ENCODE measurements around the gene RUFY1.

Gene RUFY1

DNA sequence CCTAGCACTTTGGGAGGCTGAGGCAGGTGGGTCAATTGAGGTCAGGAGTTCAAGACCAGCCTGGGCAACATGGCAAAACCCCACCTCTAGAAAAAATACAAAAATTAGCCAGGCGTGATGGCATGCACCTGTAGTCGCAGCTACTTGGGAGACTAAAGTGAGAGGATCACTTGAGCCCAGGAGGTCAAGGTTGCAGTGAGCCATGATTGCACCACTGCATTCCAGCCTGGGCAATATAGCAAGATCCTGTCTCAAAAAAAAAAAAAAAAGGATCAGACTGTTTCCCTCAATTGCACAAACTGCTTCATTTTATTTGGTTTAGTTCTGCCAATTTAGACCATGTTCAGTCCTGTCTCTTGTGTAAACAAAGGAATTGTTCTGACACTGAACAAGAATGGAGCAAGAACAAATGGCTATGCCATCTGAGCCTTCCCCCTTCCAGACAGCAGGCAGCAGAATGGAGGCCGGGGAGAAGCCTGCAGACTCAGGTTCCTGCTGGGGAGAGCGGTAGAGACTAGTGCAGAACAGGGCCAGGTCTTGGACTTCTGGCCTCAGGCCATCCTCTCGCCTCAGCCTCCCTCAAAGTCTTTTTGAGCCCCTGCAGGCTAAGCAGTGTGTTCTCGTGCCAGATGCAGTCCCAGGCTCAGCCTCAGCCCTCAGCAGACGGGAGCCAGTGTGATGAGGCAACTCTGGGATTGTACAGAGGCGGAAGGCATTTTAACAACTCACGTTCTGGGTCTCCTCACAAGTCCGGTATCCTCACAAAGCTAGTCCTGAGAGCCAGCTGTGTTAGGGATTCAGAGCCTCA, 54.9 kb downstream of the RUFY1 start:
- no peak for DNase-seq (ENCODE audit: low read depth)

DNA sequence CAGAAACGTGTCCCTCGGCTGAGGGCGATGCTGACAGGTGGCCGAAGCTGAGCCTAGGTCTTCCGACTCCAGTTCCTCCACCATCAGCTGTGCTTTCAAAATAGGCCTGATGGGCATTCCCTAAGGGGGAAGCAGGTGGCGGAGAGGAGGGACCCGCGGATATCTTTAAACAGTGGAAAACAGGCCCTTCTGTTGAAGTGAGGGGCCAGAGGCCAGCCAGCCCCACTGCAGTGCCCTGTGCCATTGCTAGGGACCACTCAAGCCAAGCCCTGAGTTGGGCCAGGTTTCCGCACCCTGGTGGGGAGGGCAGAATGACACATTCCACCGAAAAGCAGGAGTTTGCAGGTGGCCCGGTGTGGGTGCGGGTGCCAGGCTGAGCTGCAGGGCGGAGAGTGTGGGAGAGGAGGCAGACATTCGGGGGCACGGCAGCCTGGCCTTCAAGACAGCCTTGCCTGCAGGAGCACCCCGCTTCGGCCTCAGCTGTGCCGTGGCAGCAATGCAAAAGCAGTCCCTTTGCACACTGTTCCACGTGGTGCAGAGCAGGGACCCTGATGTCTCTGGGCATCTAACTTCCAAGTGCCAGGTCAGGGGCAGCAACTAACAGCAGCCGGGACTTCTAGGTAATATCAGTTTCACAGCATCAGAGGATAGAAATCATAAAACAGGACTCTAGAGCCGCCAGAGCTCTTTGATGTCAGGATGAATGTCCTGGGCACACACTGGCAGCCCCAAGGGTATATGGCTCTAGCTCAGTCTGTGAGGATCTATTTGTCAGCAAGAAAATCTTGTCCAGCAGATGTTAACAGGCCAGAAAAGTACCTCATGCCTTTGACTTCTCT, 55.9 kb downstream of the RUFY1 start:
- no peak for DNase-seq (ENCODE audit: low read depth)

DNA sequence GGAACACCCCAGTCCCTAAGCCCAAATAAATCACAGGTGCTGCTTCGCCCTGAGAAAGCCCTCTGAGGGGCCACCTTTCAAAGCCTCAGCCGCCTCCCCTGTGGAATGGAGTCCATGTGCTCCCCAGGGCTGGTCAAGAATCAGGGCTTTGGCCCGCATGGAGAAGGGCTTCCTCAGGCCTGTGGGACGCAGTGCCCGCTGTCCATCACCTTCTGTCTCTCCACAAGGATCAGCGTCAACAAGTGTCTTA, 56.5 kb downstream of the RUFY1 start:
- no peak for DNase-seq (ENCODE audit: low read depth)

DNA sequence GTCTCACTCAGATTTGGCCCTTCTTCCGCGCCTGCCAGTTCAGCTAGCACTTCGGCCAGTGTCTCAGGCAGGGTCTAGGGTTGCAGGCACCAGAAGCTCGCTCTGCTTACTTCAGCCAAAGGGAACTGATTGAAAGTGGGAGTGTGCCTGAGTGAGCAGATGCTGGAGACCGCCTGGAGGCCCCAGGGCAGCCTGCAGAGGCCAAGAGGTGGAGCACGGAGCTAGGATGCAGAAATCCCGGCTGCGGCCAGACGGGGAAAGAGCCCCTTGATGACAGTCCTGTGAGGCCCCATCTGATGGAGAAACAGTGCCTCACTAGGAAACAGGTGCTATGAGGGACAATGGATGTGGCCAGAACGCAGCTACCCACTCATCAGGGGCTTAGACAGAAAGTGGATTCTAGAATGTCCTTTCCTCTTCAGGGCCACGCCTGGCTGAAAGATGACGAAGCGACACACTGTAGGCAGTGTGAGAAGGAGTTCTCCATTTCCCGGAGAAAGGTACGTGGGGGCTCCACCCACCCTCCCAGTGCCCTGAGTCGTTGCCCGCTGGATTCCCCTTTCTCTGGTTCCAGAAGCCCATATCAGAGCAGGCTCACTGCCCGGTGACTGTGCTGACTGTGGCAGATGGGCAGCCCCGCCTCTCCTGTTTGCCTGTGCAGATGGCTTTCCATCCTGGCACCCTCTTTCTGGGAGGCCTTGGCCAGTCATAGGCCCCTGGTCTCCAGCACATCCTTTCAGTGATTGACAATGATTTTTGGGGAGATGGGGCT, 57.0 kb downstream of the RUFY1 start:
- no peak for DNase-seq (ENCODE audit: low read depth)

DNA sequence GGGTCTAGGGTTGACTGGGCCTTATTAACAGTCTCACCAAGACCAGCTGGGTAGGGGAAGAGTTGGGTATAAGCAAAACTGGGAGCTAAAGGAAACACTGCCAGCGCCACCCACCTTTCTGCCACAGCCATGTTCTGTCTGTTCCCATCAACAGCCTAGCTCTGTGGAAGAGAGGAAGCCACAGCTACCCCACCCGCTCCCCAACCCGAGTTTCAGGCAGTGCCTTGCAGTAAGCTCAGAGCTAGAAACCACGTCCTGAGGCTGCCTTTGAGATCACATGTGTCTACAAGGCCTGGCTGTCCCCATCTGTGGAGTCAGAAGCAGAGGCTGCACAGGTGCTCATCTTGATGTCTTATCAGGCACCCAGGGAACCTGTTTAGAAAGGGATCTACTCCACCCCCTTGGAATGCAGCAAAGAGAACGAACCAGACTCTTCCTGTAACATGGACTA, 57.8 kb downstream of the RUFY1 start:
- no peak for DNase-seq (ENCODE audit: low read depth)

DNA sequence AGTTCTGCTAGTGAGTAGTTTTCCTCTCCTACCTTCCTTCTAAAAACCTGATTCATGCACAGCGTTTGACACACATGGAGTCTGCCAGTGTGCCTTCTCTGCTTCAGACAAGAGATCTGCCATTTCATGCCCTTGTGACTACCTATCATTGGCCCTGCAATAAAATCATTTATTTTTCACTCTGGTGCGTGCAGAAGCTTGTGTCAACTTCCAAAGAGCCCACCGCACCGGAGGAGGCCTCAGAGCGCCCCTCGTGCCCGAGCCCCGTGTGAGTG, 59.4 kb downstream of the RUFY1 start:
- no peak for DNase-seq (ENCODE audit: low read depth)

DNA sequence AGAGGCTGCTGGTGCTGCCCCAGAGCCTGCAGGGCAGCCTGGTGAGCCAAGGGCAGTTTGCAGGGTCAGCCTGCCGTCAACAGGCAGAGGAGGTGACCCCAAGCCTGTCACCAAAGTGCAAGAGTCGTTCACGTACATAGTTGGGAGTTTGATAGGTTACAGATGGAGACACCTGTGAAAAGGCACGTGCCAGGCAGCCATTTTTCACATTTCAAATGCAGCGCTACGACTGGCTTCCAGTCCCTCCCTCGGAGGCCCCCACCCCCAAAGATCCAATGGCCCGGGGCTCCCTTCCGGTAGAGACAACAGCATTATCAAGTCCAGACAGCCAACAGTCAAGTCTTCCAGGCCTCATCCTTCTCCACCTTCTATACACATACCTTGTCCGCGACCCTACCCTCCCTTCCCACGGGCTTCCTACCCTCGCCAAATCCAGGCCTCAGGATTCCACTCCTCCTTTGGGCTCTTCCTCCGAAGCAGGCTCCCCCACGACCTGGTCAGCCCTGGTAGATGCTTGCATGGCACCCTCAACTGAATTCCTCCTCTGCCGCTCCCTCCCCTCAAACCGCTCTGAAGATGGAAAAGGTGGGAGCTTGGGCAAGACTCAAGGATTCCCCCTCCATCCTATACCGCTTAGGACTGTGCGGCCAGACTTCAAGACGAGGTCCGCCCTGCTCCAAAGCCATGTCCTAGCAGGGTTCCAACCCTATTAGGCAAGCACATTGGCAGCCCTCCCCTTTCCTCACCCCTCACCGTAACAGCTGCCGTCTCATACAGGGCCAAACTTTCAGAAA, 60.0 kb downstream of the RUFY1 start:
- DNase-seq (ENCODE audit: low read depth): no peak

DNA sequence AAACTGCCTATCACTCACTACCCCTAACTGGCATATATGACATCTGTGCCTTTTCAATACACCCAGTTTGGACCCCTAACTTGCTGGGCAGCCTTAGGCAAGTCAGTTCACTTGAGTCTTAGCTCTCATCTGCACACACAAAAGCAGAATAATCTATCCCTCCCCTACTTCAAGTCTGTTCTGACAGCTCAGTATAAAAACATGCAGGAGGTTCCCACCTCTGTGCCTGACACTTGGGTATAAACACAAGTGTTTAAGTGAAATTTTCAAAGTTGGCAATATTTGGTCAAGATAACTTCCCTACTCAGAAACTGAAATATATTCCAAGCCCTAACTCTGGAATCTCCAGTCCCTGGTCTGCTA, 60.5 kb downstream of the RUFY1 start:
- no peak for DNase-seq (ENCODE audit: low read depth)

DNA sequence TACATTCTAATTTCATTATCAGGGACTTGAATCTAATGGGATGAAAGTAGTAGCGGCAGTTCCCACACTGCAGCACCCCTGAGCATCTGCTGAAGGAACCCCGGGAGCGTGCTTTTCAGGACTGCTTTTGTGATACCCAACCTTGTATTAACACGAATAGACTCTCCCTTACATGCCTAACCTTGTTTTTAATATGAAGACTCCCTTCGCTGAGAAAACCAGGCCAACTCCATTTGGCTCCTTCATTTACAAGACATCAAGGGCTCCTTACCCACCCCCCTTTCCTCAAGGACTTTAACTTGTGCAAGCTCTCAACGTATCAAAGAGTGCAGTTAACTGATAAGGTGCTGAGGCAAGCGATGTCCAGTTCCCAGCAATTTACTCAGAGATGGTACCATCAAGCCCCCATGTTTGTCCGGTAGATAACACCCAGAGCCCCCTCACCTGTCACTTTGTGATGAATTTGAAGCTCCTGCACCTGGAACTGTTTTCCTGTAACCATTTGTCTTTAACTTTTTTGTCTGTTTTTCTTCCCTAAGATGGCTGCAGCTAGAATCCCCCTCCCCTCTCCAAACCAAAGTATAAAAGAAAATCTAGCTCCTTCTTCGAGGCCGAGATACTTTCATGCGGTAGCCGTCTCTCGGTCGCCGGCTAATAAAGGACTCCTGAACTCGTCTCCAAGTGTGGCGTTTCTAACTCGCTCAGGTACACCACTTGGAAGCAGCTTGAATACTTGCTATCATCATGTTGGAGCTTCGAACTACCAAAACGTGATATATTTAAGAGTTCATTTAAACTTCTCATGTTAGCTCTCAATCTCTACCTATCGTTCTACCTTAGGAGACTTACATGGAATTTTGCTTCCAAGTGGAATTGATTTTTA, 62.5 kb downstream of the RUFY1 start:
- no peak for DNase-seq (ENCODE audit: low read depth)

DNA sequence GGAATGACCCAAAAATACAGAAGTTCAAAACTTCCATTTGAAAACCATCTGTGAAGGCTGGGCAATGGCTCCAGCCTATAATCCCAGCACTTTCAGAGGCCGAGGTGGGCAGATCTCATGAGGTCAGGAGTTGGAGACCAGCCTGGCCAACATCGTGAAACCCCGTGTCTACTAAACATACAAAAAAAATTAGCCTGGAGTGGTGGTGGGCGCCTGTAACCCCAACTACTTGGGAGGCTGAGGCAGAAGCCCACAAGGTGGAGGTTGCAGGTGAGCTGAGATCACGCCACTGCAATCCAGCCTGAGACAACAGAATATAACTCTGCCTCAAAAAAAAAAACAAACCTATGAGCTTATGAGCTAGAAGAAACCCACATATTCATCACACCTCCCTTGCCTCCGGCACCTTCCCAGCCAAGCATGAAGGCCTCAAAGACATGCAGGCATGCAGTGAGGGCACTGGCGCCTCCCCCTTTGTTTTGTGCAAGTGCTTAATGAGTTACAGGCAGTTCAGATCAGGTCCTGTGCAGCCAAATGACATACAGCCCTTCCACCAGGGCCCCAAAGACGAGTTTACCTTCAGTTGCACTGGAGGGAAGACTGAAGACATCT, 63.2 kb downstream of the RUFY1 start:
- DNase-seq (ENCODE audit: low read depth): no peak

DNA sequence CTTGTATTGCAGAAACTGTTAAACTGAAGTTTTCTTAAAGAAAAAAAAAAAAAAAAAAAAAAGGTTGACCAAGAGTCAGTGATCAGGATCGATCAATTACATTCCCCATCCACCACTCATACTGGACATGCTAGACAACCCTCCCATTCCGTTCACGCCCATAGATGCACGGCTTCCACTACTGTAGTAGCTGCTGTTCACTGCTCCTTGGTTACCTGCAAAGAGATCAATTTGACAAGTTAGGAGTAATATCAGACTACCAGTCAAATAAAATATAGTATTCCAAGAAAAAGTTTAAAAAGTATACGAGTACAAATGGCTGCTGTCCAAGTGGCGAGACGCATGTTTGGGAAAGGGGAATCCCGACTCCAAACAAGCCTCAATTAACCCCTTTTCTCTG, 64.4 kb downstream of the RUFY1 start:
- no peak for DNase-seq (ENCODE audit: low read depth)

DNA sequence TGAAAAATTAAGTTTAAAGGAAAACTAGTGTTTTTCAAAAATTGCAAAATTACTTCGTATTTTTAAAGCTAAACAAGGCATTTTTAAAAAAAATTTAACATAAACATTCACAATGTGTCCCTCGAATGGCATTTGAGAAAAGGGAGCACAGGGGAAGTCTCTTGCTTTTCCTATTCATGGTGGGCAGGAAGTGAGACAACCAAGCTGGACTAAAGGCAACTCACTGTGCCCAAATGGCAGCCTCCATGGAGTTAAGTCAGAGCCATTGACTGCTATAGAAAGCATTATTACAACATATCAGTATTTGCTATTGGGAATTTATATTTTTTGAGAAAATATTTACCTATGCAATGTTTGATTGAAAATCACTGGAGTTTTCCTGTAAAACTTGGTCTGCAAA, 64.8 kb downstream of the RUFY1 start:
- no peak for DNase-seq (ENCODE audit: low read depth)

DNA sequence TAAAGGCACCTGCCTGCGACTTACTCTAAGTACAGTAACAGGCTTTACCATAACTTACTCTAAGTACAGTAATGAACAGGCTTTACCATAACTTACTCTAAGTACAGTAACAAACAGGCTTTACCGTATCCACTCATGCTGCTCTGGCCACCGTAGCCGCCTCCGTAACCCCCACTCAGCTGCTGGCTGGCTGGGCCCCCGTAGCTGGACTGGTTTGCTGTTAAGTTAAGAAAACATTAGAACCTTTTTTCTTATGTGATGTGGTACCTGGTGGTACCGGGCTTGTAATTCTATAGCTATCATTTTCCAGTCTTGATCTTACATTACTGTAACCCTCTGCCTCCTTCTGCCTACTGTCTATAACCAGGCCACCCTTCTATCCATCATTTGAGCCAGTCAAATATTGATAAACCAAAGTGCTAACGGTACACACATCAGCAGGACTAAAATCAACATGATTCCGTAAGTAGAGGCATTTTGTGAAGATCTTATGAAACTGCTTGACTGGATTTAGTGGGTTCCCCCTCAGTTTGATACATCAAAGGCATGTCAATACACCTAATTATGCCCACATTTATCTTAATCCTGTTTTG, 65.7 kb downstream of the RUFY1 start:
- DNase-seq (ENCODE audit: low read depth): no peak

DNA sequence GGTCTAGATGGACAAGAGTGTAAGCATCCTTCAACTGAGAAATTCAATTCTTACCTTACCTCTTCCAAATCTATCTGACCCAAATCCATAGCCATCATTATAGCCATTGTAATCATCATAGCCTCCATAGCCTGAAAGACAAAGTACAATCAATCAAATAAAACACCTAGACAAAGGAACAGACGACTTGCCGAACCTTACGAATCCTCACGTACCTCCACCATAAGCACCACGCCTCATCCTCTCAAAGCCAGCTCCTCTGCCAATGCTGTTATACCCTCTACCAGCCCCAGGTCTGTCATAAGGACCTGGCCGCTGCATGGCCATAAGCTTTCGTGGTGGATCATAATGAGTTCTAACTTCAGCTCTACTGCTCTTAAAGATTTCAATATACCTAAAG, 67.6 kb downstream of the RUFY1 start:
- no peak for DNase-seq (ENCODE audit: low read depth)

DNA sequence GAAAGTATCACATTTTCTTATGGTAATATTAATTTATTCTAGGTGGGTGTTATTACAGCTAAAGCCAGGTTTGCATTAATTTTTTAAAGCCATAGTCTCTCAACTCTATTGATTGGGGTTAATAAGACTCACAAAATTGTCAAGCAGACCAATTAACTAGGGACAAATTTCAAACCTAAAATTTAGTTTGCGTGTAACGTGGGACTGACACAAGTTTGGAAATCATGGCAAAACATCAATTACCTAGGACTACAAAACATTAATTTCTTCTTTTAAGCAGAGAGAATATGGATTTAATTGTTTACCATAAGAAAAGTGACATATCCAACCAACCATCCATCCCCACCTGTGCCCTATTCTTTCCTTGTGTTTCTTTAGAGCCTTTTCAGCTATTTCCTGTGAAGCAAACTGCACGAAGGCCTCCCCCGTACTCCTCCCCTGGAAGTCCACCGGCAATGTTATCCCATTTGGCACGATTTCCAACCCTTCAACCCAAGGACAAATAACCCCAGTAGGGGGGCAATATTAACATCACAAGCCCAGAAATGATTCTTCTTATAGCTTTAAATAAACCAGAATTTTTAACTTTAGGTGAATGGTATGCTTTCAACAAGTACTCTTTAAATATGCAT, 68.7 kb downstream of the RUFY1 start:
- DNase-seq (ENCODE audit: low read depth): no peak

DNA sequence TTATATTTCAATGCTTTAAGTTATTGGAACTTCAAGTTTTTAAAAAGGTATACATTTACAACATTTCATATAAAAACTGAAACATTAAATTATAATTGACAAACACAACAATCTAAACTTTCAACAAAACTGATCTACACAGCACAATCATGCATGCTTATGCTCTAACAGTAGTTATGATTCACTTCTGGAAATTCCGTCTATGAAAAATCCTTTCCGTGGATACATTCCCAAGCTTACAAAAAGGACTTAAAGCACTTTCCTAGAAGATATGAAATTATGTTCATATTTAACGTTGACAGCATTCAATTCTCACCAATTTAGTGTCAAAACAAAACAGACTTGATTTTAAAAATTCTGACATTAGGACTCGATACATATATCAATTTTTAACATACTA, 69.4 kb downstream of the RUFY1 start:
- no peak for DNase-seq (ENCODE audit: low read depth)

DNA sequence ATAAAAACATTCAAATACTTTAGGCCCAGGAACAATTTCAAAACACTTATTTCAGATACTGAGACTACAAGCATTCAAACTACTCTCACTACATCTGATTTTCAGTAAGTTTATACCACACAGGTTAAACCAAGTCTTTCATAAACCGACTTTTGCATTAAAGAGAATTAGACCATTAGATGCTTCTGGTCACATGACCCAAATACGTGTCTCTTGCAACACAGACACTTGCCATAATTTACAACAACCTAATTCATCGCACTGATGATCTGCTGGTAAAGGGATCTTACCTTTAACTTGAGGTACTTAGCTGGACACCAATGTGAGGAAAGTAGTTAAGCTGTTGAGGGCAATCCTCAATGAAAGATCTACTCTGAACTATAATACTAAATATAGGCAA, 69.9 kb downstream of the RUFY1 start:
- no peak for DNase-seq (ENCODE audit: low read depth)

DNA sequence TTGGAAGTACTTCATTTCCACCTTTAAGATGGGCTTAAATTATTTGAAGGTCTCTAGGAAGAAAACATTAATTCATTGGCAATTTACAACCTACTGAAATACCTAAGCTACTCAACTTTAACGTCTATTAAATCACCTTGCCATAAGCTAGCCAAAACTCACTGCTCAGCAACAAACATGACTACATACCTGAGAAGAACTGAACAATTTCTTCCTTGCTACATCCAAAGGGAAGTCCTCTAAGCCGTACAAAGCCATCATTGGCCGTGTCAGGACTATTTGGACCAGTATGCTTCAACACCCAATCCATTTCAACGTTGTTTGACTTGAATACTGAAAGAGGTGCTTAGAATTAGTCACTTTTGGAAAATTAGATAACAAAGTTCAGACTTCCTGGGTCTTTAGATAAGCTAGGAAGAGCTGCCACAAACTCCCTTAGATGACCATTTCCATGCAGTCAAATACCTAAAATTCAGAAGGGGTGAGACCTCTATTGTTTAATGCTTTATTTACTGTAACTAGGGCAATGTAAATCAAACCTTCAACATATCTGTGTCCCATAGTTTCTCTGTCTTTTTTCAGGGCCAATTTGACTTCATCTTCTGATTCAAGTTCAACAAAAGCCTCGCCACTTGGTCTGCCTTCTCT, 70.5 kb downstream of the RUFY1 start:
- no peak for DNase-seq (ENCODE audit: low read depth)

DNA sequence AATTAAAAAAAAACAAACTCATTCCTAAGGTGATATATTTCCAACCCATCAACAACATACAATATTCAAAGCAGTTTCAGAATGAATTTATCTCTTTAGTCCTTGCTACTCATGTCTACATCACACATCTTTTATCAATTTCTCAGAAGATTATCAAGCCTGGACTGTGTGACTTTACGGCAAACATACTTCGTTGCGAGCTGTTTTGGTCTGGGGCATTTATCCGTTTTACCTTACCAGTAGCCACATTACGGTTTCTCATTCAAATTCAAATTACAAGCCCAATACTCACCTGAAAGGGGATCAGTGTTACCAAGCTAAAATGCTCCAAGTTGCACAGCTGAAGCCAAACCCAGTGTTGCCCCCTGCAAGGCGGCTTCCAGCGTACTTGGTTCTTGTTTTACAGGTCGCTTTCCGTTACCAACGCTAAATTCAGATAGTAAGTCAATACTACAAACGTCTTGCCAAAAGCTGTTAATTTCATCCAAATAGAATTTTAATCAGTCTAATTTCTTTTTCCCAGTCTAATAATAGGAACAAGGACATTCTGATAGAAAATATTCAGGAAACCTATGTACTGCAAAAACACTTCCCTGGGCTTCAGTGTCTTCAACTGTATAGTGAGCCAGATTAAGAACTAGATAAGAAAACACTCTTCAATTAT, 71.3 kb downstream of the RUFY1 start:
- no peak for DNase-seq (ENCODE audit: low read depth)
